HepG2 (cell line): ENCODE measurements around the gene PIP5KL1.

Experiments
- CTCF ChIP-seq: sonication (generic); formaldehyde crosslinking; IDR thresholded peaks from 2 replicates; pipeline ENCODE4 v1.5.0; 2020; ENCODE audit warnings: mild to moderate bottlenecking, missing genetic modification reagents, moderate library complexity
- ELF3 ChIP-seq: IDR thresholded peaks from 2 replicates; pipeline ENCODE4 v1.6.1; 2016; ENCODE audit warnings: missing genetic modification reagents, missing compliant biosample characterization
- ZNF280D ChIP-seq: sonication (generic); formaldehyde crosslinking; IDR thresholded peaks from 2 replicates; pipeline ENCODE4 v1.5.1; 2020; ENCODE audit warnings: mild to moderate bottlenecking, missing genetic modification reagents
- ZNF484 ChIP-seq: sonication (generic); formaldehyde crosslinking; IDR thresholded peaks from 2 replicates; pipeline ENCODE4 v1.5.1; 2020; ENCODE audit warnings: mild to moderate bottlenecking, low read depth, missing genetic modification reagents, borderline replicate concordance

DNA sequence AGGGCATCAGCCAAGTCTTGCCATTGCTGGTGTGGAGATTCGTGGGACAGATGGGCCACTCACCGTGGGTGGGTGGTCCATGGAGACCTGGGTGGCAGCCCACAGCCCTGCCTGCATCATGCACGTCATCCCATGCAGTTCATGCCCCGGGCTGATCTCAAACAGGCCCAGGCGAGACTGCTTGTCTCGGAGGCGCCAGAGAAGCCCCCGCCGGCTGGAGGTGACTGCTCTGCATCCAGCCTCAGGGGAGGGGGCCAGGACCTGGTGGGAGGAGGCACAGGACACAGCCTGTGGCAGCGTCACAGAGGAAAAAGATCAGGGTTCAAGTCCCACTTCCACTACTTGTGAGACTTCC is 975 bp downstream of the PIP5KL1 start:
- TF ChIP-seq ELF3 (CRISPR knock-in tag): no peak
- no peak for TF ChIP-seq ZNF280D
- TF ChIP-seq ZNF484 (CRISPR knock-in tag): no peak
- TF ChIP-seq CTCF: no peak
